Measurements from ENCODE around the gene CHRM5. TPM values are rescaled to one million over a fixed set of nuclear protein-coding genes. Genes with fewer than 3 reads are reported as not detected.

CHRM5 gene
- total and polyA plus RNA-seq, 4 donors = 0.01 to 0.23 TPM; not detected in 2

- H3K27ac ChIP-seq (ENCODE audit: low read depth in 1 of 2, low read length in 1 of 2) = no peak overlapping the region
- no peak for TF ChIP-seq CTCF (IDR thresholded peaks at IDR 0.05; ENCODE audit: control extremely low read depth, extremely low read depth)
- no peak overlapping the region for H3K4me3 ChIP-seq
- DNase-seq (no peak), ATAC-seq (ENCODE audit: insufficient read depth, low FRiP score) (no peak)
- 93 to 94% methylated on average over 2 of the region's 2 CpGs for WGBS, 2 donors
- H3K9ac ChIP-seq (ENCODE audit: insufficient read depth in 1 of 2, low read length in 2 of 2) = no peak overlapping the region
- no peaks in the 10 kb centered on the region for H3K4me1 ChIP-seq (ENCODE audit: control insufficient read depth in 5 of 5, insufficient read depth in 5 of 5, low read length in 5 of 5)
- no peaks in the 10 kb centered on the region for H3K36me3 ChIP-seq (ENCODE audit: control insufficient read depth in 4 of 4, insufficient read depth in 4 of 4, low read length in 4 of 4)
- no peaks in the 10 kb centered on the region for H3K9me3 ChIP-seq (ENCODE audit: control insufficient read depth in 4 of 4, insufficient read depth in 3 of 4, low read length in 3 of 4)
- H3K27me3 ChIP-seq (ENCODE audit: control insufficient read depth in 3 of 3, insufficient read depth in 3 of 3, low read length in 2 of 3) = no peaks in the 10 kb centered on the region
These were observed 3.5 kb downstream of the CHRM5 start for GRCh38 chr15:33971811-33972210.

DNA sequence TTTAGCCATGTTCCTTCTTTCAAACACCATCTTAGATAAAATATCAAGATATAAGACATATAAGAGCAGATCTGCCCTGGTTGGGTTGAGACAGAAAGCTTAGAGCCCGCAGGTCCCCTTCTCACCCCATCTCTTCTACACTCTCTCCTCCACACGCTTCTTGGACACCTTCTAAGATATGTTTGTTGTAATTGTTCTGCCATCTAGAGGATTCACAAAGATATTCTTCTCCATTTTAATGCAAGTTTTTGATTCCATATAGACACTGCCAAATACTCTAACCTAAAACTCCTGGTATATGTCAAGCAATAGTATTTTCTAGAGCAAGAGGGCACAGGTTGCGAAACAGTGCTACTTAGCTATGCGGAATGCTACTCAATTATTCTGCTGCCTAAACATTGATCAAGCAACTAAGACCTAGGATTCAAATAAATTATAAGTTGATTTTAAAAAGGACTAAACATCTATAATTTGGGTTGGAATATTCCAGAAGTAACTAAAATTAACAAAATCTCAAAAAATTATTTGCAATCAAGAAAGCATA is 6.8 kb downstream of the CHRM5 start:
- no peak for ATAC-seq (ENCODE audit: insufficient read depth, low FRiP score)
- 90 to 94% methylated on average over 4 of the region's 4 CpGs for WGBS, 2 donors

DNA sequence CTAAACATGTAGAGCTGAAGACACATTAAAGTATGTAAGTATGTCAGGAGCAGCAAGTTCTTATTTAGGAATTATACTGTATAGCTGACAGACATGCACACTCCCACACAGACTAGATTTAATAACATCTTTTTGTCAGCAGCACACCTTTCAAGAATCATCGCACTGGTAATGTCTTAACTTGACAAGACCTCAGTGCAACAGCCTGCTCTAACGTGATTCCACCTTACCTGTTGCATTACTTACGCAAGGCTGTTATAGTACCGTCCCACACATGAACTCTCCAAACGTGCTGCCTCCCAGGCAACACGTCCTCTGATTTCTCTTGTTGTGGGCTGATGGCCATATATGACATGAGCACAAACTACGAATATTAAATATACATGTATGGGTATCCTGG is 11.9 kb downstream of the CHRM5 start:
- Histone ChIP-seq H3K4me1 (ENCODE audit: control insufficient read depth in 5 of 5, insufficient read depth in 5 of 5, low read length in 5 of 5) (peaks cover 0 to 11% (median 0%) of the 10 kb centered on the region in 5 donors), H3K27me3 (ENCODE audit: control insufficient read depth in 3 of 3, insufficient read depth in 3 of 3, low read length in 2 of 3) (no peaks in the 10 kb centered on the region), H3K4me3 (no peak overlapping the region), H3K9ac (ENCODE audit: insufficient read depth in 1 of 2, low read length in 2 of 2) (no peak overlapping the region), H3K27ac (ENCODE audit: low read depth in 1 of 2, low read length in 1 of 2) (no peak overlapping the region), H3K9me3 (ENCODE audit: control insufficient read depth in 4 of 4, insufficient read depth in 3 of 4, low read length in 3 of 4) (no peaks in the 10 kb centered on the region), H3K36me3 (ENCODE audit: control insufficient read depth in 4 of 4, insufficient read depth in 4 of 4, low read length in 4 of 4) (no peaks in the 10 kb centered on the region)
- TF ChIP-seq CTCF (IDR thresholded peaks at IDR 0.05; ENCODE audit: control extremely low read depth, extremely low read depth) = no peak
- 64 to 68% methylated on average over 7 of the region's 7 CpGs for WGBS, 2 donors
- ATAC-seq (ENCODE audit: insufficient read depth, low FRiP score) (no peak), DNase-seq (no peak)

More for the DNA sequence above, 6.8 kb downstream of the CHRM5 start:
- DNase-seq = peak in 1 of 3 donors; percentile 24
- Histone ChIP-seq H3K9me3 (ENCODE audit: control insufficient read depth in 4 of 4, insufficient read depth in 3 of 4, low read length in 3 of 4) (no peaks in the 10 kb centered on the region), H3K4me1 (ENCODE audit: control insufficient read depth in 5 of 5, insufficient read depth in 5 of 5, low read length in 5 of 5) (peaks cover 0 to under 1% (median 0%) of the 10 kb centered on the region in 5 donors), H3K4me3 (no peak overlapping the region), H3K27ac (ENCODE audit: low read depth in 1 of 2, low read length in 1 of 2) (no peak overlapping the region), H3K9ac (ENCODE audit: insufficient read depth in 1 of 2, low read length in 2 of 2) (no peak overlapping the region), H3K27me3 (ENCODE audit: control insufficient read depth in 3 of 3, insufficient read depth in 3 of 3, low read length in 2 of 3) (no peaks in the 10 kb centered on the region), H3K36me3 (ENCODE audit: control insufficient read depth in 4 of 4, insufficient read depth in 4 of 4, low read length in 4 of 4) (no peaks in the 10 kb centered on the region)
- no peak for TF ChIP-seq CTCF (IDR thresholded peaks at IDR 0.05; ENCODE audit: control extremely low read depth, extremely low read depth)

- Histone ChIP-seq H3K36me3 (ENCODE audit: control insufficient read depth in 4 of 4, insufficient read depth in 4 of 4, low read length in 4 of 4) (no peaks in the 10 kb centered on the region), H3K4me3 (no peak overlapping the region), H3K9ac (ENCODE audit: insufficient read depth in 1 of 2, low read length in 2 of 2) (no peak overlapping the region), H3K27me3 (ENCODE audit: control insufficient read depth in 3 of 3, insufficient read depth in 3 of 3, low read length in 2 of 3) (no peaks in the 10 kb centered on the region), H3K9me3 (ENCODE audit: control insufficient read depth in 4 of 4, insufficient read depth in 3 of 4, low read length in 3 of 4) (no peaks in the 10 kb centered on the region), H3K4me1 (ENCODE audit: control insufficient read depth in 5 of 5, insufficient read depth in 5 of 5, low read length in 5 of 5) (peaks cover 0 to 11% (median 0%) of the 10 kb centered on the region in 5 donors), H3K27ac (ENCODE audit: low read depth in 1 of 2, low read length in 1 of 2) (no peak overlapping the region)
- no peak for TF ChIP-seq CTCF (IDR thresholded peaks at IDR 0.05; ENCODE audit: control extremely low read depth, extremely low read depth)
- DNase-seq = no peak
- WGBS, 2 donors = 89 to 94% methylated on average over 1 of the region's 1 CpG
- no peak for ATAC-seq (ENCODE audit: insufficient read depth, low FRiP score)
These were observed 14.2 kb downstream of the CHRM5 start for GRCh38 chr15:33982516-33982915.
